HCT116 (cell line): ENCODE measurements around the gene KCNMB2. TPM values are rescaled to one million over a fixed set of nuclear protein-coding genes. Genes with fewer than 3 reads are reported as not detected.

Experiments
- ATAC-seq: fragments of 200-7000 bp; cut with Tn5 transposase; 2 replicates; pipeline ENCODE4 v1.9.1; 2020; ENCODE audit warnings: mild to moderate bottlenecking, moderate library complexity
- BruUV-seq: library from RNA; stranded (reverse); fragments of 400-500 nt; replicated peaks from 2 replicates; lab custom pipeline; 2021; lab: Mats Ljungman, UMichigan
- CTCF ChIA-PET: fragments of 300-600 bp; sonication (Branson Sonifier 250); formaldehyde crosslinking; loops from one replicate; lab custom pipeline; 2021; ENCODE audit warnings: antibody characterized with exemption; lab: Charles Lee
- POLR2A ChIA-PET: fragments of 300-600, 350-600 bp; sonication (Branson Sonifier 250); formaldehyde crosslinking; loops from one replicate; lab custom pipeline; 2021; ENCODE audit warnings: antibody characterized with exemption; lab: Charles Lee
- RAD21 ChIA-PET, 2 experiments: fragments of 300-600 bp; sonication (Branson Sonifier 250); formaldehyde crosslinking; loops; one replicate each; lab custom pipeline; 2023; ENCODE audit warnings: low total read pairs in 2 of 2; ENCODE audit not compliant: uncharacterized antibody in 2 of 2, unreplicated experiment in 2 of 2, low non-redundant PET in 1 of 2; lab: Charles Lee
- DNase-seq: peaks from one replicate; pipeline ENCODE4 v3.0.0-alpha.2; 2010; ENCODE audit warnings: low read depth, low spot score
- H2AFZ ChIP-seq: fragments of 200-600 bp; shearing (Covaris generic), sonication (generic); 2 replicates; pipeline ENCODE4 v1.6.1; 2017; ENCODE audit warnings: low read depth, mixed run types, mixed read lengths, antibody characterized with exemption, low read length; ENCODE audit not compliant: poor library complexity, severe bottlenecking
- H3K27ac ChIP-seq: 2 replicates; pipeline ENCODE4 v1.5.1; 2012; ENCODE audit warnings: low read depth, low read length
- H3K27me3 ChIP-seq: fragments of 200-600 bp; sonication (generic); 2 replicates; pipeline ENCODE4 v1.6.1; 2016; ENCODE audit warnings: mixed run types, low read length, mixed read lengths; ENCODE audit not compliant: insufficient read depth
- H3K36me3 ChIP-seq, 2 experiments: fragments of 200-500 bp in 1 of 2; fragments of 200-600 bp in 1 of 2; sonication (Bioruptor generic) in 1 of 2; sonication (generic) in 1 of 2; 2 replicates each; pipeline versions ENCODE4 v1.5.1 to v1.6.1; 2014 to 2016; ENCODE audit warnings: low read length in 2 of 2, inconsistent platforms in 1 of 2, mixed read lengths in 1 of 2, mixed run types in 1 of 2; ENCODE audit not compliant: insufficient read depth in 2 of 2, control insufficient read depth in 1 of 2
- H3K4me1 ChIP-seq, 2 experiments: fragments of 200-600 bp in 1 of 2; sonication (generic) in 1 of 2; 2 replicates each; pipeline versions ENCODE4 v1.5.1 to v1.6.1; 2012 to 2017; ENCODE audit warnings: low read length in 2 of 2, inconsistent platforms in 1 of 2, mild to moderate bottlenecking in 1 of 2, mixed read lengths in 1 of 2, mixed run types in 1 of 2, moderate library complexity in 1 of 2; ENCODE audit not compliant: insufficient read depth in 2 of 2, control insufficient read depth in 1 of 2
- H3K4me2 ChIP-seq: fragments of 200-600 bp; sonication (generic); 2 replicates; pipeline ENCODE4 v1.6.1; 2017; ENCODE audit warnings: mixed run types, low read length, mixed read lengths
- H3K4me3 ChIP-seq, 2 experiments: fragments of 200-600 bp in 1 of 2; sonication (generic) in 1 of 2; replicated peaks in 1 of 2; 2 replicates each; pipeline ENCODE4 v1.5.1; 2011 to 2016; ENCODE audit warnings: low read length in 2 of 2, control low read depth in 1 of 2, low read depth in 1 of 2, mild to moderate bottlenecking in 1 of 2, mixed read lengths in 1 of 2, mixed run types in 1 of 2
- H3K79me2 ChIP-seq: fragments of 200-600 bp; sonication (generic); 2 replicates; pipeline ENCODE4 v1.6.1; 2017; ENCODE audit warnings: mild to moderate bottlenecking, mixed run types, low read length, moderate library complexity, mixed read lengths; ENCODE audit not compliant: insufficient read depth
- H3K9ac ChIP-seq: fragments of 200-600 bp; sonication (generic); 2 replicates; pipeline ENCODE4 v1.6.1; 2016; ENCODE audit warnings: low read length, mixed read lengths
- H3K9me2 ChIP-seq: fragments of 200-600 bp; sonication (generic), shearing (Covaris generic); 2 replicates; pipeline ENCODE4 v1.6.1; 2017; ENCODE audit warnings: mixed run types, mild to moderate bottlenecking, moderate library complexity; ENCODE audit not compliant: insufficient read depth
- H3K9me3 ChIP-seq, 2 experiments: fragments of 200-500 bp in 1 of 2; fragments of 200-600 bp in 1 of 2; sonication (Bioruptor generic) in 1 of 2; sonication (generic) in 1 of 2; 2 replicates each; pipeline ENCODE4 v1.6.1; 2014 to 2017; ENCODE audit warnings: low read length in 2 of 2, mixed read lengths in 2 of 2, inconsistent platforms in 1 of 2, low read depth in 1 of 2, mild to moderate bottlenecking in 1 of 2, mixed run types in 1 of 2, moderate library complexity in 1 of 2; ENCODE audit not compliant: control insufficient read depth in 1 of 2, insufficient read depth in 1 of 2
- H4K20me1 ChIP-seq: fragments of 200-600 bp; sonication (generic), shearing (Covaris generic); 2 replicates; pipeline ENCODE4 v1.6.1; 2017; ENCODE audit warnings: mixed run types, mild to moderate bottlenecking, moderate library complexity; ENCODE audit not compliant: insufficient read depth
- CTCF ChIP-seq, 3 experiments: fragments of 200-600 bp in 1 of 3; sonication (generic) in 1 of 3; IDR thresholded peaks in 2 of 3; conservative IDR thresholded peaks in 1 of 3; 2 replicates each; pipeline ENCODE4 v1.5.1; 2012 to 2017; ENCODE audit warnings: low read depth in 2 of 3, low read length in 2 of 3, antibody characterized with exemption in 1 of 3, borderline replicate concordance in 1 of 3, control low read depth in 1 of 3, mild to moderate bottlenecking in 1 of 3, mixed read lengths in 1 of 3, mixed run types in 1 of 3, moderate library complexity in 1 of 3; ENCODE audit not compliant: insufficient read depth in 1 of 3
- EGR1 ChIP-seq: IDR thresholded peaks from 2 replicates; pipeline ENCODE4 v1.6.1; 2012; ENCODE audit warnings: low read depth
- YY1 ChIP-seq: IDR thresholded peaks from 2 replicates; pipeline ENCODE4 v1.6.1; 2011; ENCODE audit warnings: low read length, low read depth, moderate library complexity, mild to moderate bottlenecking; ENCODE audit not compliant: insufficient replicate concordance; ENCODE audit errors: extremely low read depth
- intact Hi-C: fragments of 100-400 bp; cut with micrococcal nuclease; formaldehyde crosslinking; loops from 2 replicates; pipeline ENCODE4 v1.10.0; 2022
- total RNA-seq: library from RNA; stranded (reverse); gene quantifications from one replicate; pipeline ENCODE4 v1.2.1, GENCODE V29; 2021; ENCODE audit not compliant: unreplicated experiment

Gene KCNMB2
- total RNA-seq, 1 experiment from 2014 or later, result not detected

DNA sequence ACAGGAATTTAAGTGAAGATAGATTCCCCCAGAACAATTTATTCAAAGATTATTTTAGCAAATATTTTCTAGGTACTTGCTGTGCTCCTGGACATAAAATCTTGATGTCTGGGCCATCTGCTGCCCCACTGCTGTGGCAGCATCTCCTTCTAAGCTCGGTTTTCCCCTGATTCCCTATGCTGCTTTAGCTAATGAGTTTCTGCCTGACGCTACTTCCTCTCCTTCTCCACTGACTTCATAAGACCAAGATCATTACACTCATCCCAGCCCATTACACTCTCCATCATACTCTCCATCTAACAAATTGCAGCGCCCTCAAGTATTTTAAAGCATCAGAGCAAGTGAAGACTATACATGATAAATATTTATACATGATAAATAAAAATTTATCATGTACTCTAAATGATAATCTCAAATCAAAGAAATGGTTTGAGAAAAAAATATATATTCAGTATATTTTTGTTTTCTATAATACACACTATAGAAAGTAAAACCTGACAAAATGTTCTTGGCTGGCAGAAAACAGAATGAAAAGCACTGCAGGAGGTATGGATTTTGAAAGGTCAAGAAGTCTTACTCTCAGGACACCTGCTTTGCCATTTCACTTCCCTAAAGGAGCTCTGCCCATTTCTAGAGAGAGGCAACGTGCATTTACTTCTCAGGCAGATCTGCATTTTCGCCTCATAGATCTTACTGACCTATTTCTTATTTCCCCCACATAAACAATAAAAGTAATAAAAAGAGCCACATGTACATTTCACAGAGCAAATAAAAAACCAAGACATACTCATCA lies 232.0 kb downstream of the KCNMB2 start:
- no TSS peak for BruUV-seq
- POLR2A ChIA-PET, result no interaction called here
- CTCF ChIA-PET, result no interaction called here

More for the DNA sequence above, 232.0 kb downstream of the KCNMB2 start:
- ATAC-seq (no peak), DNase-seq (no peak)
- Histone ChIP-seq H2AFZ (no peak overlapping the region), H3K27me3 (no peaks in the 10 kb centered on the region), H3K27ac (no peak overlapping the region), H3K9me2 (no peaks in the 10 kb centered on the region), H3K36me3 (no peaks in the 10 kb centered on the region), H3K4me2 (no peak overlapping the region), H3K79me2 (no peaks in the 10 kb centered on the region), H3K4me3 (no peak overlapping the region), H3K9ac (no peak overlapping the region), H4K20me1 (no peaks in the 10 kb centered on the region), H3K9me3 (no peaks in the 10 kb centered on the region), H3K4me1 (no peaks in the 10 kb centered on the region)
- TF ChIP-seq EGR1, result no peak
- no peak for TF ChIP-seq CTCF (IDR thresholded peaks at IDR 0.05 in 2 of 3, conservative IDR thresholded peaks at IDR 0.05 in 1 of 3; ENCODE audit: borderline replicate concordance in 1 of 3, insufficient read depth in 1 of 3, low read depth in 2 of 3, low read length in 2 of 3)
- TF ChIP-seq YY1, result no peak
- intact Hi-C loops, result no loop called here
- RAD21 ChIA-PET, result no interaction called here
